ENCODE data around the gene FBXL7.

DNA sequence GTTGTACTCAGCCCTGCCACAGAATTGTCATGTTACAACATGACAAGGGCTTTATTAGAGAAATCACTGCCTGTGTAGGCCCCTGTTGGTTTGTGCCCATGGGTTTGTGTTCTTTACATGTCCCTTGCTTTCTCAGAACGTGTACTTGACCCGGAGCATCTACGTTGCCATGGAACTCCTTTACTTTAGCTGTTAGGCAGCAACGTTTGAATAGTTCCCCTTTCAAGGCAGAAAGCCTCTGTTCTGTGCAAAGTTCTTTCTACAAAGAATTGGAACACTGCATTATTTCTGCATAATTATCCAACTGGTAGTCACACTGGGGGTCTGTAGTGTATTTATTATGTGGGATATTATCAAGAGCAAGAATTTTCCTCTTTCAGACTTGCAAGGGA, 51.1 kb downstream of the FBXL7 start:
- TF ChIP-seq, protein P1, sequence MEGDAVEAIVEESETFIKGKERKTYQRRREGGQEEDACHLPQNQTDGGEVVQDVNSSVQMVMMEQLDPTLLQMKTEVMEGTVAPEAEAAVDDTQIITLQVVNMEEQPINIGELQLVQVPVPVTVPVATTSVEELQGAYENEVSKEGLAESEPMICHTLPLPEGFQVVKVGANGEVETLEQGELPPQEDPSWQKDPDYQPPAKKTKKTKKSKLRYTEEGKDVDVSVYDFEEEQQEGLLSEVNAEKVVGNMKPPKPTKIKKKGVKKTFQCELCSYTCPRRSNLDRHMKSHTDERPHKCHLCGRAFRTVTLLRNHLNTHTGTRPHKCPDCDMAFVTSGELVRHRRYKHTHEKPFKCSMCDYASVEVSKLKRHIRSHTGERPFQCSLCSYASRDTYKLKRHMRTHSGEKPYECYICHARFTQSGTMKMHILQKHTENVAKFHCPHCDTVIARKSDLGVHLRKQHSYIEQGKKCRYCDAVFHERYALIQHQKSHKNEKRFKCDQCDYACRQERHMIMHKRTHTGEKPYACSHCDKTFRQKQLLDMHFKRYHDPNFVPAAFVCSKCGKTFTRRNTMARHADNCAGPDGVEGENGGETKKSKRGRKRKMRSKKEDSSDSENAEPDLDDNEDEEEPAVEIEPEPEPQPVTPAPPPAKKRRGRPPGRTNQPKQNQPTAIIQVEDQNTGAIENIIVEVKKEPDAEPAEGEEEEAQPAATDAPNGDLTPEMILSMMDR (conservative IDR thresholded peaks at IDR 0.05), result no peak
- no peak for TF ChIP-seq EZH2 (IDR thresholded peaks at IDR 0.05; ENCODE audit: low read depth)
